Upper lobe of left lung (tissue), 4 donors: ENCODE results near the gene TGM6.

Experiments used
- POLR2A ChIP-seq, 4 donors: fragments of 450-650 bp; IDR thresholded peaks; one replicate each; pipeline ENCODE4 v1.5.1; 2016 to 2017; ENCODE audit warnings: antibody characterized with exemption in 4 of 4, mild to moderate bottlenecking in 2 of 4
- TF ChIP-seq, protein P1 (sequence below), 6 experiments: fragments of 450-650 bp in 4 of 6; fragments of 200-600 bp in 2 of 6; sonication (generic) in 2 of 6; IDR thresholded peaks; one replicate each; pipeline ENCODE4 v1.5.1; 2016 to 2019; ENCODE audit warnings: antibody characterized with exemption in 6 of 6

DNA sequence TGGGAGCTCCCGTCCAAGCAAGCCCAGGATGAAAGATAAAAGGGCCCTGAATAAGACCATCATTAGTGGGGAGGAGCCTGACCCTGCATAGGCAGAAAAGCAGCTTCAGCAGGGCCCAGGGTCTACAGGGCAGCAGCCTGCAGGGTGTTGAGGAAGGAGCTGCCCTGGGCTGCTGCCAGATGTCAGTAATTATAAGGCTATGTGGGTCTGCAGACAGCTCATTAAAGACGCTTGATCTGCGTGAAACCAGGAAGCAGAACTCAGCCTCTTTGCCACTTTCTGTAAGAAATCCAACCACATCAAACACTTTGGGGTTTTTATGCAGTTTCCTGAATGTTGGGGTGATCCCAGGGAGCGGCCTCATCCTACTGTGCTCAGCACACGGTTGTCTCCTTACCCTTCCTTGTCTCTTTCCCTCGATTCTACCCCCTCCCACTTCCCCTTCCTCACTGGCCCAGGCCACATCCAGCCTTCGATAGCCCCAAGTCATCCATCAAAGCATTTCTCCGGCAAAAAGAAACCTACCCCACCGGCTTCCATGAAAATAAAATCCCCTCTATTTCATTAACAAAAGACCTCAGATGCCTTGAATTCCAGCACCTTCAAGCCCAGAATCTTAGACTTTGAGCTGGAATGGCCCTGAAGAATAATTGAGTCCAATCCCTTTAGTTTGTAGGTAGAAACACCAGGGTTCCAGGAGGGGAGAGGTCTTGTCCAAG, 1.0 kb upstream of the TGM6 start:
- no peak for TF ChIP-seq POLR2A (IDR thresholded peaks at IDR 0.05)
- TF ChIP-seq, protein P1, sequence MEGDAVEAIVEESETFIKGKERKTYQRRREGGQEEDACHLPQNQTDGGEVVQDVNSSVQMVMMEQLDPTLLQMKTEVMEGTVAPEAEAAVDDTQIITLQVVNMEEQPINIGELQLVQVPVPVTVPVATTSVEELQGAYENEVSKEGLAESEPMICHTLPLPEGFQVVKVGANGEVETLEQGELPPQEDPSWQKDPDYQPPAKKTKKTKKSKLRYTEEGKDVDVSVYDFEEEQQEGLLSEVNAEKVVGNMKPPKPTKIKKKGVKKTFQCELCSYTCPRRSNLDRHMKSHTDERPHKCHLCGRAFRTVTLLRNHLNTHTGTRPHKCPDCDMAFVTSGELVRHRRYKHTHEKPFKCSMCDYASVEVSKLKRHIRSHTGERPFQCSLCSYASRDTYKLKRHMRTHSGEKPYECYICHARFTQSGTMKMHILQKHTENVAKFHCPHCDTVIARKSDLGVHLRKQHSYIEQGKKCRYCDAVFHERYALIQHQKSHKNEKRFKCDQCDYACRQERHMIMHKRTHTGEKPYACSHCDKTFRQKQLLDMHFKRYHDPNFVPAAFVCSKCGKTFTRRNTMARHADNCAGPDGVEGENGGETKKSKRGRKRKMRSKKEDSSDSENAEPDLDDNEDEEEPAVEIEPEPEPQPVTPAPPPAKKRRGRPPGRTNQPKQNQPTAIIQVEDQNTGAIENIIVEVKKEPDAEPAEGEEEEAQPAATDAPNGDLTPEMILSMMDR (IDR thresholded peaks at IDR 0.05) = no peak
